Activated CD8-positive, alpha-beta memory T cell treated with anti-CD3 and anti-CD28 coated beads for 48 hours (primary cell): ENCODE results near the gene NFATC3.
"Not testable (repeated sequence)": the region's sequence is repeated elsewhere in the genome, so short reads cannot be mapped to it uniquely, and the experiment has no call there.

Experiments used
- DNase-seq, 3 experiments: peaks; one replicate each; pipeline ENCODE4 v3.0.0-alpha.2; 2020; ENCODE audit warnings: low read depth in 2 of 3, low spot score in 2 of 3

Gene NFATC3

DNA sequence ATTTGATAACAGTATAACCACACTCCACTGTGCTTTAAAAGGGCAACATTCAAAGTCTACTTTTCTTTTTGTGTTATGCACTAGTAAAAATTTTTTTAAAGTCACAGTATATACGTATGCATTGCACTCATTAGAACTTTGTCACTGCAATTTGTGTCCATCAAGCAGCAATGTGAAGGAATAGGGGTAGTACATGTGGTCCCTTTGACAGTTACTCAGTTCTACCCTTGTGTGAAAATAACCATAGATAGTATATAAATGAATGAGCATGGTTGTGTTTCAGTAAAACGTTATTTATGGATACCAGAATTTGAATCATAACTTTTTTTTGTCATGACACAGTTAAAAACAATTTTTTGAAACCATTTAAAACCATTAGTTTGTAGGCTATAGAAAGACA lies 30.7 kb downstream of the NFATC3 start:
- DNase-seq: no peak

- no peak for DNase-seq
Observed at GRCh38 chr16:68116256-68116867, 31.2 kb downstream of the NFATC3 start.

- DNase-seq: no peak
Observed at GRCh38 chr16:68117884-68118283, 32.7 kb downstream of the NFATC3 start.

DNA sequence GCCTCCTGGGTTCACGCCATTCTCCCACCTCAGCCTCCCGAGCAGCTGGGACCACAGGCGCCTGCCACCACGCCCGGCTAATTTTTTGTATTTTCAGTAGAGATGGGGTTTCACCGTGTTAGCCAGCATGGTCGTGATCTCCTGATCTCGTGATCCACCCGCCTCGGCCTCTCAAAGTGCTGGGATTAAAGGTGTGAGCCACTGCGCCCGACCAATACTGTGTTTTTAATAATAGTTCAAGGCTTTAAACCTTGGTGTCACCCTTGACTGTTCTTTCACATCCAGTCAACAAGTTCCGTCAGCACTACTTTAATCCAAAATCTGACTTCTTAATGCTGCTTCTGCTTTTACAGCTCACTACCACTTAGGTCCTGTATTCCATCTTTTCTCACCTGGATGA lies 33.8 kb downstream of the NFATC3 start:
- DNase-seq: not testable (repeated sequence)

GRCh38 chr16:68120496-68120895 lies 35.3 kb downstream of the NFATC3 start:
- not testable (repeated sequence) for DNase-seq

GRCh38 chr16:68126395-68126794 lies 41.2 kb downstream of the NFATC3 start:
- no peak for DNase-seq

- DNase-seq: no peak
Observed at GRCh38 chr16:68128577-68129305, 43.6 kb downstream of the NFATC3 start.

- DNase-seq: no peak
Observed at GRCh38 chr16:68130520-68130919, 45.4 kb downstream of the NFATC3 start.

- DNase-seq: no peak
Observed at GRCh38 chr16:68131813-68132706, 46.9 kb downstream of the NFATC3 start.

GRCh38 chr16:68133000-68133399 lies 47.8 kb downstream of the NFATC3 start:
- DNase-seq: not testable (repeated sequence)

DNA sequence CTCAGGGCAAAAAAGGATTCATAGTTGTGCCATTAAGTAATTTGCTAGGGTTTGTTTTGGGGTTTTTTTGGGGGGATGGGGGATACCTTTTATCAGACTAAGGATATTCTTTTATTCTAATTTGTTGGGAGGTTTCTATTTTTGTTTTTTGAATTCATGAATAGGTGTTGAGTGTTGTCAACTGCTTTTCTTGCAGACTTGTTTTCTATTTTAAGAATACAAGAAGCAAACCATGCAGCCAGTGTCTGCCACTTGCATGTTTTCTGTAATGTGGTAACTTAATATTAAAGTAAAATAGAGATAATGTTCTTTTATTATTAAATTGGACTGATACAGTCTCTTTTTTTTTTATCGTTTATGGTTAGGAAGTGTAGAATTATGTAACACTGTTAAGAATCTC lies 49.5 kb downstream of the NFATC3 start:
- DNase-seq: no peak

DNA sequence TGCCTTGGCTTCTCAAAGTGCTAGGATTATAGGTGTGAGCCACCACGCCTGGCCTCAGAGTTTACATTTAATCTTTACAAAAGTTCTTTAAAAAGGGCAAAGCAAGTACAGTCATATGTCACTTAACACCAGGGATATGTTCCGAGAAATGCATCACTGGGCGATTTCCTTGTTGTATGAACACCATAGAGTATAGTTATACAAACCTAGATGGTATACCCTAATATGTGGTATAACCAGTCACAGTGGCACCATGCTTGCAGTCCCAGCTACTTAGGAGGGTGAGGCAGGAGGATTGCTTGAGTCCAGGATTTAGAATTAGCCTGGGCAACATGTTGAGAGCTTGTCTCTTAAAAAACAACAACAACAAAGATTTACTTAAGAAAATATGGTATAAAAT lies 51.3 kb downstream of the NFATC3 start:
- DNase-seq: no peak

DNA sequence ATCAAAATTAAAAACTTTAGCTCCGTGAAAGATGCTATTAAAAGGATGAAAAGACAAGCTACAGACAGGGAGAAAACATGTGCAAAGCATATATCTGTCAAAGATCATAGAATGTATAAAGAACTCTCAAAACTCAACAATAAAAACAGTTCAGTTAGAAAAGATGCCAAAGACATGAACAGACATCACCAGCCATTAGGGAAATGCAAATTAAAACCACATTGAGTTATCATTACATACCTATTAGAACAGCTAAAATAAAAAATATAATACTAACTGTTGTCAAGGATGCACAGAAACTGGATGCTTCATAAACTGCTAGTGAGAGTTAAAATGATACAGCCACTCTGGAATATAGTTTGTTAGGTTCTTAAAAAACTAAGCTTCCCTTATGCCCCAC lies 58.8 kb downstream of the NFATC3 start:
- no peak for DNase-seq

- no peak for DNase-seq
Observed at GRCh38 chr16:68146585-68146984, 61.4 kb downstream of the NFATC3 start.

DNA sequence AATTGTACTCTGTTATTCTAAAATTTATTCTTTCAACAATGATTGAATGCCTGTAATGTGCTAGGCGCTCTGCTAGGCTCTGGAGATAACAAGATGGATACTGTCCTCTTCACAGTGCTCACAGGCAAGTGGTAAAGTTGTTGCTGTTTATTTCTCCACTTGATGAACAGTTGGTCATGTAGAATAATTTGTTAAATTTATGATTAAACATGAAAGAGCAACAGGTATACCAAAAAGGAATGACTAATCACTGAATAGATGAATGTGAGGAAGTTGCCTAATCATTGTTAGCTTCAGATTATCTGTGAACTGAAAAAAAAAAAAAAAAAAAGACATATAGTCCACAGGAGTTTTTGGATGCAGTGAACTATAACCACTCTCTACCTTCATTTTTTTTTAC lies 62.3 kb downstream of the NFATC3 start:
- DNase-seq: no peak

- no peak for DNase-seq
Observed at GRCh38 chr16:68149596-68149995, 64.4 kb downstream of the NFATC3 start.

- DNase-seq: no peak
Observed at GRCh38 chr16:68155425-68155824, 70.3 kb downstream of the NFATC3 start.

DNA sequence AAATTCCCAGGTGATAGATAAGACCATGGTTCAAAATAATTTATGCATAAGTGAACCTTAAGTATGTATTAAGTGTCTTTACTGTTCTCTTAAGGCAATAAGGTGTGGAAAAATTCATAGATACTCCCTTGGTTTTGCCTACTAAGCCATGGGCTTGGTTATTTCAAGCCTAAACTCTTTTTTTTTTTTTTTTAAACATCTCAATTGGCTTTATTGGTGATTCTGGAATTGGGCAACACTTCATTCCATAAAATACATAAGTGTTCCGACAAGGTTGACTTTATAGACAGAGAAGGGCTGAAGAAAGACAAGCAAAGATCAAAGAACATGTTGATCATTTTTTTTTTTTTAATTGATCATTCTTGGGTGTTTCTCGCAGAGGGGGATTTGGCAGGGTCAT lies 77.2 kb downstream of the NFATC3 start:
- DNase-seq: no peak

DNA sequence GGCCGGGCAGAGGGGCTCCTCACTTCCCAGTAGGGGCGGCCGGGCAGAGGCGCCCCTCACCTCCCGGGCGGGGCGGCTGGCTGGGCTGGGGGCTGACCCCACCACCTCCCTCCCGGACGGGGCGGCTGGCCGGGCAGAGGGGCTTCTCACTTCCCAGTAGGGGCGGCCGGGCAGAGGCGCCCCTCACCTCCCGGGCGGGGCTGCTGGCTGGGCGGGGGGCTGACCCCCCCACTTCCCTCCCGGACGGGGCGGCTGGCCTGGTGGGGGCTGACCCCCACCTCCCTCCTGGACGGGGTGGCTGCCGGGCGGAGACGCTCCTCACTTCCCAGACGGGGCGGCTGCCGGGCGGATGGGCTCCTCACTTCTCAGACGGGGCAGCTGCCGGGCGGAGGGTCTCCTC lies 78.1 kb downstream of the NFATC3 start:
- not testable (repeated sequence) for DNase-seq

DNA sequence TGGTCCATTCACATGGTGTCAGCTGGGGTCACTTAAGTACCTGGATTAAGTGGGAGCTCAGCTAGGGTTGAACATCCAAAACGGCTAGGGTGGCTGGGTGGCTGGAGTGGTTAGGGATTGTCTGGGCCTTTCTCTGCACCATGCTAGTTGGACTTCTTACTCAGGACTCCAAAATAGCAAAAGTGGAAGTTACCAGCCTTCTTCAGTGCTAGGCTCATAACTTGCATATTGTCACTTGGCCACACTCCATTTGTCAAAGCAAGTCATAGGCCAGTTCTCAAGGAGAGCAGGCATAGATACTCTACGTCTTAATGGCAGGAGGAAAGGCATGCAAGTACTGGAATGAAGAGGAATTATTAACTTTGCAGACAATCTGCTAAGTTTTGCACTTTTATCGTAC lies 81.1 kb downstream of the NFATC3 start:
- DNase-seq: no peak

DNA sequence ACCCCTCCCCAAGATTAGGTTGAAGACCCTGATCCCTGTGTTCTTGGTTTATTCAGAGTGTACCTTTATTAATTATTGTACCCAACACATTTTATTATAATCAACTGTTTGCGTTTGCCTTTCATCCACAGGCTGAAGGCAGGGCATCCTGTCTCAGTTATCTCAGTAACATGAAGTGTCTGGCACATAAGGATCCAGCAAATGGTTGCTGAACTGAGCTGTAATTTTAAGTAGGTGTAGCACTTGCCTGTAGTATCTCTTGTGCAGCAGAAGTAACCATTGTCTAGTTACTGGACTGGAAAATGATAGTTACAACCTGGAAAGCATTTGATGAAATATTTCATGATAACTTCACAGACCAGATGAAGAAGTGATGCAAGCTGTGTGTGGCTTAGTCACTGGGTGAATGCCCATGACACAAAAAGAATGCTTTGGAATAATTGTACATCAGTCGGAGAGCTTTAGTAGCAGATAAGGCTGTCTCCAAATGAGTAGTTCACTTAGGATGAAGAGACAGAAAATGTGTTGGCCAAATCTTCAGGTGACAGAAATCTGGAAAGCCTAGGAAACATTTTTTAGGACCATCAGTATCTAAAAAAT lies 94.1 kb downstream of the NFATC3 start:
- DNase-seq: no peak

DNA sequence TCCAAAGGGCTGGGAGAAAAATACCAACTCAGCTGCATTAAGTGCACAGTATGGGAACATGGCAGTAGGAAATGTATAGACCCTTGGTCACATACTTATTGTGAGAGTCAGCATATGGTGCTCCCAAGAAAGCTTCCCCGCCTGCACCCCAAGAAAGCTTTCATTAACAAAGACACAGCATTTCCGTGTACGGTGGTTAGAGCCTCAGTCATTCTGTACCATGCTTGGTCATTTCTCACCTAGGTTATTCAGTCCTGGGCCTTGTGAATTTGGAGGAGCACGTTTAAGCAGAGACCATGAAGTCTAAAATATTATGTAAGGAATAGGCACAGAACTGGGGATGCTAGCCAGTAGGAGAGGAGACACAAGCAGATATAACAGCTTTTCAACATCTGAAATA lies 94.7 kb downstream of the NFATC3 start:
- DNase-seq: no peak
